ENCODE measurements around the gene OR8K1.

OR8K1 gene

DNA sequence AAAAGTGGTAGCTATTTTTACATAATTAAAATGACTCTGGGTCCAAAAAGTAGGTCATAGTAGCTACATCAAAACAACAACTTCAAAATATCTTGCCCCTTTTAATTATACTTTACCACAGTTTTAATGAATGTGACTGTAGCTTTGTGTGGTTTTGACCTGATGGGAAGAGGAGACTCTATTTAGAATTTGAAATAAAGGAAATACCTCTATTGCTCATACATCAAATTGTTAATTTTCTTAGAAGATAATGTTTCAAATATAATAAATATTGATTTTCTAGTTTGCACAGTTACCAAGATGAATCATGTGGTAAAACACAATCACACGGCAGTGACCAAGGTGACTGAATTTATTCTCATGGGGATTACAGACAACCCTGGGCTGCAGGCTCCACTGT lies at the start of gene OR8K1:
Gene OR8K1, plus strand, starts transcription at position 301 of the 400 bp plus-strand sequence. Its CDS starts 0 bp downstream, at position 301.
- no peak for DNase-seq

DNA sequence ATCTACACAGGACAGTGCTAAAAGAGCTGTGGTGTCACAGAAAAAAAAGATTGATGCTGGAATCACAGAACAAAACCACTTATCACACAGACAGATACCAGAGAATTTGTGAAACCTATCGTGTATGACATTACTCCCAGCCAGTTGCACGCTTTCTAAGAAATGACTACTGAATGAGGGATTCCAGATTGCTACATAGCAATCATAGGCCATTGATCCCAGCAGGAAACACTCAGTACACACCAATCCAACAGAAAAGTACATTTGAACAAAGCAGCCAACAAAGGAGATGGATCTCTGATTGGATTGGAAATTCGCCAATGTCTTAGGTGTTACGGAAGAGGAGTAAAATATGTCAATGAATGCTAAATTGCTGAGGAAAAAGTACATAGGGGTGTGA lies 48.9 kb upstream of the OR8K1 start:
- no peak for DNase-seq

DNA sequence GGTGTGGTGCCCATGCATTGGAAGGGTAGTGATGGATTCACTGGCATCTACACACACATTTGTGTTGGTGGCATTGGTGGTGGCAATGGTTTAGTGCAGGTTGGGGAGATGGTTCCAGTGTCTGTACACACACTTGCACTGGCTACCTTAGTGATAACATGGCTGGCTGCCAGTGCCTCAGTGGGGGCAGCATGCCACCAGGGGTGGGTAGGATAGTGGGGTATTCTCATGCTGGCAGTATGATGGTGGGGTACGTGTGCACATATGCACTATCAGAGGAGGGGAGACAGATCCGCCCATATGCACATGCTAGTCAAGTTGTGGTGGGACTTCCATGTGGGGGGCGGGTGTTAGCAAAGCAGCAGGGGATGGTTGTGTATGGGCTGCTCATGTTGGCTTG lies 38.0 kb upstream of the OR8K1 start:
- no peak for DNase-seq

DNA sequence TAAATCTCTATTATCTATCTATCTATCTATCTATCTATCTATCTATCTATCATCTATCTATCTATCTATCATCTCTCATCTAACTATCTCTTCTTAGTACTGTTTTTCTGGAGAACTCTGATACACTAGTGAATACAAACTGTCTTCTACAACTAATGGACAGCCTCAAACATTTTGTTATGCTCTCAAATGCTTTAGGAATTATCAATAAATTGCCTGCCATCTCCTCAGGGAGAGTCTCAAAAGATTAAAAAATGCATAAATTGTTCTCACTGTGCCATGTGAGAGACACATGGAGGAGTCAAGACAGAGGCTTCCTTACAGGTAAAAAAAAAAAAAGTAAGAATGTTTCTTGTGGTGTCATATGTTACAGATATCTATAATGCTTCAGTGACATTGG lies 31.0 kb upstream of the OR8K1 start, which contains the start of gene OR8K3:
Gene OR8K3, plus strand, starts transcription at position 301 of the 400 bp plus-strand sequence. CDS start 3,163 bp downstream, outside the sequence.
- DNase-seq = no peak

DNA sequence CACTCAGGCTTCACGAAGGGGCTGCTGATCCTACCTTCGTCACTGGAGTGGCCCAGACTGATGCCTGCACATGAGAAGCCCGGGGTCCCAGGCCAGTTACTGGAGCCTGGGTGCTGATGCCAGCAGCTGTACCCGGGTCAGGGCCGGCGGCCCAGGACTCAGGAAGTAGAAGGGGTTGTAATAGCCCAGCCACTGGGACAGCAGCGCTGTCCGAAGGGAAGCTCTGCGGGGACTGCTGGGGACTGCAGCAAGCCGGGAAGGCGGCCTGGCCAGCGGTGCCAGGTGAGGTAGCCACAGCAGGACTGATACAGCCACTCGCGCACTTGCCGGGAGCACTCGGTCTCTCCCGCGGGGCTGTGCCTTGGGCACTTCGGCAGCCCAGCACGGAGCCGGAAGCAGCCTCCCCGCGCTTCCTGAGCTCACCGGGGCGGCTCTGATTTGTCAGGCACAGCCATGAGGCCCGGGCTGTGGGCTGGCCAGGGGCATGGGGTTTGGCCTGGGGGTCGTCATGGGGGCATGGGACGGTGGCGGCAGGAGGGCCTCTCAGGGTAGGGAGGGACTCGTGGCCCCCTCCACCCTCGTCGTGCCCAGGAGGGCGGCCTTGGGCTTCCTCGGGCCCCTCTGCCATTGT lies 13.9 kb upstream of the OR8K1 start:
- DNase-seq = no peak

DNA sequence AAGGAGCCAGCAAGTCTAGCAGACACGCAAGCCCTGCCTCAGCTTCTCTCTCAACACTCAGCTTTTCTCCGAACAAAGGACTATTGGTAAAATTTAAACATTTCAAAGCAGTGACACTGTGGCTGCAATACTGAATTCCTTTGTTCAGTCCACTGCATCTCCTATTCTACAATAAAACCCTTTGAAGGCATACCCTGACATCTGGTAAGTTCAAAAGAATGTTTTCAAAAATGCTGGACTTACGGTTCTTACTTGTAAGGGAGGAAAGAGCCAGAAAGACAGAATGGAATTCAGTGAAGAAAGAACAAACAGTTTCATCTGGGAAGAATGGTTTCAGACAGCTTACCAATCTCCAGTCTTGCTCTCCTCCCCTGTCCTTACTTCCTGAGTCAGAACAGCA lies 12.7 kb upstream of the OR8K1 start:
- no peak for DNase-seq

DNA sequence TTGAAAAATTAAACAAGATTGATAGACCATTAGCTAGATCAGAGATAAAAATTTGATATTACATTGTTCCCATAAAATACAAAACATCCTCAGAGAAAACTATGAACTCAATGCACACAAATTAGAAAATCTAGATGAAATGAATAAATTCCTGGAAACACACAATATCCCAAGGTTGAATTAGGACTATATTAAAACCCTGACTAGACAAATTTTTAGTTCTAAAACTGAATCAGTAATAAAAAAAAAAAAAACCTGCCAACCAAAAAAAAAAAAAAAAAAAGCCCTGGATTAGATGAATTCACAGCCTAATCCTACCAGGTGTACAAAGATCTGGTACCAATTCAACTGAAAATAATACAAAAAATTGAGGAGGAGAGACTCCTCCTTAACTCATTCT lies 5.5 kb upstream of the OR8K1 start:
- no peak for DNase-seq

DNA sequence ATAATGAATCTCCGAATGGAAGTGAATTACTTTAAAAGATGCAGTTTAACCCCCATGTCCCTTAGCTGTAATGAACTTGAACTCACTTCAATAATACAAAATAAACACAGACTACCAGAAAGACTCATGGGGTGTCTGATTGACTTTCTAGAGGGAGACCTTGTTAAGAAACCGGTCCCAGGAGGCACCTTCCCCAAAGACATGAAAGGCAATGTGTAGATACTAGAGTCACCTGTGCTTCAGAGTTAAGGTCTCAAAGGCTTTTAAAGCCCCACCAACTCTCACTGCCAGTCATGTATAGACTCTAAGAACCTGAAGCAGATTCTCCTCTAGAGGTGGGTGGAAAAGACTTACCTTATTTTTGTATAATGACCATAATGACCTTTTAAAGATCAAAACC lies 8.2 kb downstream of the OR8K1 start, which contains the start of gene OR8J1:
Gene OR8J1, plus strand, starts transcription at position 301 of the 400 bp plus-strand sequence. CDS start 5,956 bp downstream, outside the sequence.
- no peak for DNase-seq

DNA sequence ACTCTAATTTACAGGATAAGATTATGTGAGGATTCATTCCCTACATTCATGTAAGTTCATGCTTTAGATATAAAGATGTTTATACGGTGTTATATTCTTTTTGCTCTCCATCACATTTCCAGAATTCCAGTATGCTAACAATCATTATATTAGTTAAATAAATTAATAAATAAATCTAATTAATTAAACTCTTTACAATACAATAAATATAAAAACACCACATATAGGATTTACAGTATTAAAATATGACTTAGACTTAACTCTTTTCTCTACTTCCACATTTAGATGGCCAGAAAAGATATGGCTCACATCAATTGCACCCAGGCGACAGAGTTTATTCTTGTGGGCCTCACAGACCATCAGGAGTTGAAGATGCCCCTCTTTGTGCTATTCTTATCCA lies 29.5 kb downstream of the OR8K1 start, which contains the start of gene OR8U1:
Gene OR8U1, plus strand, starts transcription at position 301 of the 400 bp plus-strand sequence. Its CDS starts 0 bp downstream, at position 301.
- DNase-seq = no peak

DNA sequence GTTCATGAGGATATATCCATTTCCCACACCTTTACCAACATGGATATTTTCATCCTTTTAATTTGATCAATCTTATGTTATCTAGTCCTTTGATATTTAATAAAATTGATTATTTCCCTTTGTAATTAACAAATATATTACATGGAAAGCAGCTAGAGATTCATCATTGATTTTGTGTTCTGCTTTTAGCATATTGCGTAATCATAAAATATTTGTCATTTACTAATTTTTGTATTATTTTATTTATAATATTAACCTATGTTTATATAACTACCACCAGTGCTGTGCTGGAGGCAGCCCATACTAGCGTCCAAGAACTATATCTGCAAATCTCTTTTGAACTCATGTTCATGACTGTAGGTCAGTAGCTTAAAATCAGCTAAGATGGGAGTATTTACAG lies 34.3 kb downstream of the OR8K1 start:
- DNase-seq = no peak

DNA sequence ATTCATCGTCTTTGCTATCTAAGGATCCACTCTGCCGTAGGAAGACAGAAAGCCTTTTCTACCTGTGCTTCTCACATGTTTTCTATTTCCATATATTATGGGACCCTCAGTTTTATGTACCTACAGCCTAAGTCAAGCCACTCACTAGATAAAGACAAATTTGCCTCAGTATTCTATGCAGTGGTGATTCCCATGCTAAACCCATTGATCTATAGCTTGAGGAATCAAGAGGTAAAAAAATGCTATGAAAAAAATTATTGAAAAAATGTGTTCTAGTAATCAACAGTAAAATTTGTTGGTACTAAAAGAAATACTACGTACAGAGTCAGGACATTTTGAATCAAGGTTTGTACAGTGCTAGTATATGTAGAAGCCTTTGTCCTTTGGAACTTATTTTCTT lies 48.5 kb downstream of the OR8K1 start:
- DNase-seq = no peak

DNA sequence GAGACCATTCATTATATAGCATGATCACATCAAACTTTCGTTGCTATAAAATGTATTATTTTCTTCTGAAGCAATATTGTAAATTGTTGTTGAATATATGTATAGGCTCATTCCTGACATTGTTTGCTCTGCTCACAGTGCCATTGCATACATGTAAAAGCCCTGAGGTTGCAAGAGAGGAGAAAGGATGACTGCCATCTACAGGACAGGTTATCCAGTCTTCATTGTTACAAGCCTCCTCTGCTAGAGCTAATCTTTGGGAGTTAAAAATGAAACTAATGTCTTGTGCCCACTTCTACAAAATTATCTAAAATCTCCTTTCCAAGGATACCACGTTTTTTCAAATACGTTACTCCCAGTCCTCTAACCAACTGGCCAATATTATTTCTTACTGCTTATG lies 50.2 kb downstream of the OR8K1 start:
- no peak for DNase-seq
